CD4-positive, alpha-beta memory T cell (primary cell): ENCODE measurements around the gene COQ6. TPM values are rescaled to one million over a fixed set of nuclear protein-coding genes. Genes with fewer than 3 reads are reported as not detected.
"Not testable (repeated sequence)": the region's sequence is repeated elsewhere in the genome, so short reads cannot be mapped to it uniquely, and the experiment has no call there.

Experiments used
- CTCF ChIA-PET: fragments of 350-600 bp; sonication (Branson Sonifier 250); formaldehyde crosslinking; loops from one replicate; lab custom pipeline; 2021; ENCODE audit warnings: inconsistent platforms; ENCODE audit not compliant: partially characterized antibody; lab: Charles Lee
- POLR2A ChIA-PET: fragments of 350-600 bp; sonication (Branson Sonifier 250); formaldehyde crosslinking; loops from one replicate; lab custom pipeline; 2021; ENCODE audit not compliant: partially characterized antibody; lab: Charles Lee
- DNase-seq, 5 donors: peaks; one replicate each; pipeline versions ENCODE4 v3.0.0 to v3.0.0-alpha.2; 2020 to 2022; ENCODE audit warnings: mixed read lengths in 1 of 5
- H3K27ac ChIP-seq: one replicate; pipeline ENCODE4 v1.7.0; 2013; ENCODE audit warnings: low read depth, low read length
- H3K27me3 ChIP-seq: 2 replicates; pipeline ENCODE4 v1.7.0; 2013; ENCODE audit warnings: mild to moderate bottlenecking, low read length, moderate library complexity; ENCODE audit not compliant: insufficient read depth
- H3K36me3 ChIP-seq: 2 replicates; pipeline ENCODE4 v1.7.0; 2013; ENCODE audit warnings: mild to moderate bottlenecking, low read length, moderate library complexity; ENCODE audit not compliant: insufficient read depth
- H3K4me1 ChIP-seq: 2 replicates; pipeline ENCODE4 v1.7.0; 2013; ENCODE audit warnings: mild to moderate bottlenecking, low read length, moderate library complexity; ENCODE audit not compliant: insufficient read depth
- H3K4me3 ChIP-seq, 2 donors: one replicate each; pipeline ENCODE4 v1.7.0; 2013; ENCODE audit warnings: low read length in 2 of 2, mild to moderate bottlenecking in 1 of 2
- H3K9me3 ChIP-seq, 2 donors: one replicate each; pipeline ENCODE4 v1.7.0; 2013; ENCODE audit warnings: low read length in 2 of 2, control low read depth in 1 of 2; ENCODE audit not compliant: control insufficient read depth in 1 of 2
- H3K27ac Mint-ChIP-seq, 7 donors: one replicate each; pipeline ENCODE4 v1.8.0; 2020 to 2021; ENCODE audit warnings: mixed read lengths in 7 of 7, mild to moderate bottlenecking in 6 of 7, inconsistent platforms in 3 of 7, moderate library complexity in 3 of 7
- H3K27me3 Mint-ChIP-seq, 2 donors: one replicate each; pipeline ENCODE4 v1.8.0; 2020 to 2021; ENCODE audit warnings: mixed read lengths in 2 of 2
- H3K36me3 Mint-ChIP-seq, 2 donors: one replicate each; pipeline ENCODE4 v1.8.0; 2020 to 2021; ENCODE audit warnings: mixed read lengths in 2 of 2, inconsistent platforms in 1 of 2, mild to moderate bottlenecking in 1 of 2
- H3K4me1 Mint-ChIP-seq, 4 donors: one replicate each; pipeline ENCODE4 v1.8.0; 2020 to 2021; ENCODE audit warnings: mixed read lengths in 4 of 4, mild to moderate bottlenecking in 1 of 4
- H3K4me3 Mint-ChIP-seq, 8 donors: one replicate each; pipeline ENCODE4 v1.8.0; 2020 to 2021; ENCODE audit warnings: mixed read lengths in 8 of 8, mild to moderate bottlenecking in 7 of 8, moderate library complexity in 6 of 8, inconsistent platforms in 3 of 8
- H3K9me3 Mint-ChIP-seq, 8 donors: one replicate each; pipeline ENCODE4 v1.8.0; 2020 to 2021; ENCODE audit warnings: mixed read lengths in 8 of 8, mild to moderate bottlenecking in 5 of 8, inconsistent platforms in 3 of 8, moderate library complexity in 1 of 8
- intact Hi-C: fragments of 100-400 bp; cut with micrococcal nuclease; formaldehyde crosslinking; loops from one replicate; pipeline ENCODE4 v1.15.1; 2023
- polyA plus RNA-seq, 2 donors: library from polyadenylated mRNA; unstranded; fragments of 300-500 nt; fragmentation: Illumina TruSeq; gene quantifications; one replicate each; pipeline ENCODE4 v1.2.3, GENCODE V29; 2021
- total RNA-seq, 2 experiments: library from RNA; stranded (reverse); gene quantifications; one replicate each; pipeline ENCODE4 v1.2.3, GENCODE V29; 2021

Gene COQ6
- total and polyA plus RNA-seq, 4 experiments from 2014 or later = 20.7 to 41.1 (median 31.0) TPM

GRCh38 chr14:73997108-73997943 lies 47.2 kb downstream of the COQ6 start:
- H3K27ac Mint-ChIP-seq = no peak overlapping the region
- no peaks in the 10 kb centered on the region for H3K9me3 Mint-ChIP-seq
- H3K27me3 Mint-ChIP-seq = no peaks in the 10 kb centered on the region
- Histone ChIP-seq H3K4me1 (no peaks in the 10 kb centered on the region), H3K36me3 (no peaks in the 10 kb centered on the region), H3K27me3 (no peaks in the 10 kb centered on the region), H3K4me3 (no peak overlapping the region), H3K9me3 (no peaks in the 10 kb centered on the region), H3K27ac (no peak overlapping the region)
- intact Hi-C loops = no loop called here
- no peak overlapping the region for H3K4me3 Mint-ChIP-seq
- H3K4me1 Mint-ChIP-seq = peaks cover 0 to 3% (median 0%) of the 10 kb centered on the region in 4 donors
- POLR2A ChIA-PET = no interaction called here
- peaks cover 0 to 9% of the 10 kb centered on the region in 2 donors for H3K36me3 Mint-ChIP-seq
- no peak for DNase-seq
- CTCF ChIA-PET = no interaction called here

DNA sequence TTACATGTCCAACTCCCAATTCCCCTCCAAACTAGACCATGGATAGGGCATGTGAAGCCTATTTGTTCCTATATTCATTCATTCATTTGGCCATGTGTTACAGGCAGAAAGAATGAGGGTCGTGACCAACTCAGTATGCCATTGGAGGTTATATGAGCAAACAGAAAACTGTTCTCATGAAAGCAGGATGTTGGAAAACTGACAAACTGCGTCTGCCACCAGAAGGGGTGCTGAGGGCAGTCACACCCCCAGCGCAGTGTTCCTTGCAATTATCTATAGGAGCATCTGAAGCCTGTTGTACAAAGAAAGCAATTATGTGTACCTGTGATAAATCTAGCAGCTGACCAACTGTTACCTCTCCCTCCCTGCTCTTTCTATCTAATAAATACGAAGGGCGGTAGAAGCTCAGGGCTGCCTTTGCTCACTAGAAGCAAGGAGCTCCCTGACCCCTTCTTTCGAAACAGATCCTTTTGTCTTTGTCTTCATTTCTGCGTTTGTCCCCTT lies 47.9 kb downstream of the COQ6 start:
- Histone ChIP-seq H3K27ac (no peak overlapping the region), H3K4me3 (no peak overlapping the region), H3K36me3 (no peaks in the 10 kb centered on the region), H3K4me1 (no peaks in the 10 kb centered on the region), H3K9me3 (no peaks in the 10 kb centered on the region), H3K27me3 (no peaks in the 10 kb centered on the region)
- CTCF ChIA-PET = no interaction called here
- intact Hi-C loops = no loop called here
- peaks cover 0 to 3% (median 0%) of the 10 kb centered on the region in 4 donors for H3K4me1 Mint-ChIP-seq
- H3K27ac Mint-ChIP-seq = no peak overlapping the region
- DNase-seq = no peak
- H3K27me3 Mint-ChIP-seq = no peaks in the 10 kb centered on the region
- no peaks in the 10 kb centered on the region for H3K9me3 Mint-ChIP-seq
- H3K36me3 Mint-ChIP-seq = peaks cover 0 to 12% of the 10 kb centered on the region in 2 donors
- POLR2A ChIA-PET = interaction anchor here (0.5 kb wide), 1 partner anchor 80 kb away, joined by 3 read pairs; no protein-coding TSS in a partner anchor
- H3K4me3 Mint-ChIP-seq = no peak overlapping the region

DNA sequence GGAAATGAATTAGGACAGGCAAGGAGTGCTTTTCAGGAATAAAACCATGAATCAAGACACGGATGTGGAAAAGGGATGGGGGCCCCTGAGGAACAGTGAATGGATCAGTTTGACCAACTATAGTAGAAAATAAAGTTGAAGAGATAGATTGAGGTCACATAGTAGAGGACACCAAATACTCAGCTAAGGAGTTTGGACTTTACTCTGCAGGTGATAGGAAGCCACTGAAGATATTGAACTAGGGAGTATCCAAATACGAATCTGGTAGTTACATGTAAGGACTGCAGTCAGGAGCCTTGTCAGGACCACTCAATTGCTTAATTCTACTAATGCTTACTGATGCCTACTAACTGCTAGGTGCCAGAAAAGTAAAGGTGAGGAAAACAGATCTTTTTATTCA lies 48.6 kb downstream of the COQ6 start:
- intact Hi-C loops = no loop called here
- CTCF ChIA-PET = no interaction called here
- H3K9me3 ChIP-seq = no peaks in the 10 kb centered on the region
- H3K4me3 Mint-ChIP-seq = no peak overlapping the region
- POLR2A ChIA-PET = interaction anchor here (0.5 kb wide), 1 partner anchor 79 kb away, joined by 3 read pairs; no protein-coding TSS in a partner anchor
- no peak for DNase-seq
- no peaks in the 10 kb centered on the region for H3K9me3 Mint-ChIP-seq
- H3K4me3 ChIP-seq = no peak overlapping the region
- no peaks in the 10 kb centered on the region for H3K4me1 ChIP-seq
- H3K27ac Mint-ChIP-seq = no peak overlapping the region
- peaks cover 1 to 13% of the 10 kb centered on the region in 2 donors for H3K36me3 Mint-ChIP-seq
- H3K27me3 Mint-ChIP-seq = no peaks in the 10 kb centered on the region
- H3K36me3 ChIP-seq = no peaks in the 10 kb centered on the region
- H3K4me1 Mint-ChIP-seq = peaks cover 0 to 3% (median 0%) of the 10 kb centered on the region in 4 donors
- no peak overlapping the region for H3K27ac ChIP-seq
- no peaks in the 10 kb centered on the region for H3K27me3 ChIP-seq

DNA sequence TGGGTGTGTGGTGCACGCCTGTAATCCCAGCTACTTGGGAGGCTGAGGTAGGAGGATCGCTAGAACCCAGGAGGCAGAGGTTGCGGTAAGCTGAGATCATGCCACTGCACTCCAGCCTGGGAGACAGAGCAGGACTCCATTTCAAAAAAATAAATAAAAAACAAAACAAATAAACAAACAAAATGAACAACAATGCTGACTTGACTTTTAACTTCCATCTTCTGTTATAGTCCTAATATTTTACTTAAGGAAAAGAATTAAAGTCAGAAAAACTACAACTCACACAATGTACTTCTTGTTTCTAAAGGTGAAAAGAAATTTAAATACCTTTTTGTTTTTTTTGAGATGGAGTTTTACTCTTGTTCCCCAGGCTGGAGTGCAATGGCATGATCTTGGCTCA lies 55.6 kb downstream of the COQ6 start:
- H3K27ac Mint-ChIP-seq, H3K9me3 Mint-ChIP-seq, H3K27ac ChIP-seq, DNase-seq, H3K9me3 ChIP-seq, H3K4me3 Mint-ChIP-seq, POLR2A ChIA-PET, H3K27me3 ChIP-seq, H3K36me3 ChIP-seq, H3K4me1 Mint-ChIP-seq, H3K27me3 Mint-ChIP-seq, CTCF ChIA-PET, H3K4me1 ChIP-seq, intact Hi-C loops, H3K4me3 ChIP-seq: not testable (repeated sequence)
- peaks cover 13 to 21% of the 10 kb centered on the region in 2 donors for H3K36me3 Mint-ChIP-seq

GRCh38 chr14:74008843-74009499 lies 58.9 kb downstream of the COQ6 start:
- POLR2A ChIA-PET = no interaction called here
- no peaks in the 10 kb centered on the region for H3K4me1 ChIP-seq
- no peak overlapping the region for H3K27ac ChIP-seq
- no peaks in the 10 kb centered on the region for H3K9me3 Mint-ChIP-seq
- H3K4me3 ChIP-seq = no peak overlapping the region
- peaks cover 8% of the 10 kb centered on the region for H3K36me3 ChIP-seq
- H3K9me3 ChIP-seq = no peaks in the 10 kb centered on the region
- intact Hi-C loops = no loop called here
- H3K36me3 Mint-ChIP-seq = peaks cover 16 to 33% of the 10 kb centered on the region in 2 donors
- no peak for DNase-seq
- no peaks in the 10 kb centered on the region for H3K27me3 Mint-ChIP-seq
- H3K27me3 ChIP-seq = no peaks in the 10 kb centered on the region
- H3K4me1 Mint-ChIP-seq = no peaks in the 10 kb centered on the region
- H3K4me3 Mint-ChIP-seq = no peak overlapping the region
- H3K27ac Mint-ChIP-seq = no peak overlapping the region
- CTCF ChIA-PET = interaction anchor here (1.2 kb wide), 1 partner anchor 10 kb away, joined by 3 read pairs; the partner anchor contains the start of genes BBOF1 and ENTPD5

Other genes starting within 250 kb of the COQ6 start
- 10 to 100 TPM; 53.3 to 59.3 TPM for gene PNMA1, start 235.9 kb upstream of the COQ6 start, total RNA-seq
- 10 to 100 TPM; 47.8 to 56.3 TPM for gene PNMA1, start 235.9 kb upstream of the COQ6 start, polyA plus RNA-seq
- gene PTGR2, start 98.5 kb upstream of the COQ6 start, total RNA-seq = 1 to 10 TPM; 4.5 to 5.0 TPM
- gene PTGR2, start 98.5 kb upstream of the COQ6 start, polyA plus RNA-seq = 1 to 10 TPM; 2.3 to 2.9 TPM
- 10 to 100 TPM; 46.2 to 47.3 TPM for gene ZNF410, start 63.4 kb upstream of the COQ6 start, total RNA-seq
- 10 to 100 TPM; 59.1 to 70.9 TPM for gene ZNF410, start 63.4 kb upstream of the COQ6 start, polyA plus RNA-seq
- 1 to 10 TPM; 5.8 to 6.5 TPM for gene FAM161B, start 208 bp upstream of the COQ6 start, total RNA-seq
- gene FAM161B, start 208 bp upstream of the COQ6 start, polyA plus RNA-seq = 1 to 10 TPM in 1 of 2 donors, under 1 TPM in 1; 0.59 to 3.9 TPM
- 10 to 100 TPM; 15.0 to 16.2 TPM for gene ENTPD5, start 69.0 kb downstream of the COQ6 start, total RNA-seq
- gene ENTPD5, start 69.0 kb downstream of the COQ6 start, polyA plus RNA-seq = 1 to 10 TPM; 2.8 to 4.4 TPM
- 1 to 10 TPM; 2.6 TPM for gene BBOF1, start 69.0 kb downstream of the COQ6 start, total RNA-seq
- 1 to 10 TPM; 1.8 to 2.4 TPM for gene BBOF1, start 69.0 kb downstream of the COQ6 start, polyA plus RNA-seq
- gene ALDH6A1, start 134.2 kb downstream of the COQ6 start, total RNA-seq = 10 to 100 TPM; 21.7 to 22.5 TPM
- 10 to 100 TPM; 22.2 to 23.1 TPM for gene ALDH6A1, start 134.2 kb downstream of the COQ6 start, polyA plus RNA-seq
- gene LIN52, start 134.7 kb downstream of the COQ6 start, total RNA-seq = 10 to 100 TPM in 1 of 2 experiments, 1 to 10 TPM in 1; 9.4 to 11.0 TPM
- gene LIN52, start 134.7 kb downstream of the COQ6 start, polyA plus RNA-seq = 10 to 100 TPM; 12.9 to 17.5 TPM